GM18951 (cell line): ENCODE results near the gene COL4A6.
"Not testable (repeated sequence)": the region's sequence is repeated elsewhere in the genome, so short reads cannot be mapped to it uniquely, and the experiment has no call there.

Experiments used
- POLR2A ChIP-seq: IDR thresholded peaks from 4 replicates; pipeline ENCODE4 v1.6.1; 2011; ENCODE audit warnings: mild to moderate bottlenecking; ENCODE audit not compliant: insufficient read length, insufficient read depth; ENCODE audit errors: extremely low read depth
- in situ Hi-C: fragments of 300-500 bp; cut with MboI; formaldehyde crosslinking; loops from one replicate; pipeline ENCODE4 v1.12.0; 2022; ENCODE audit warnings: low sequenced_read_pairs, mixed read lengths, inconsistent platforms; ENCODE audit not compliant: unreplicated experiment

COL4A6 gene

GRCh38 chrX:108438110-108438623 lies at the start of gene COL4A6:
TSS of gene COL4A6 (minus strand) at chrX:108438422. CDS start at chrX:108438196, 226 bp downstream.
- in situ Hi-C loops: no loop called here
- TF ChIP-seq POLR2A: no peak

- no peak for TF ChIP-seq POLR2A
- in situ Hi-C loops: no loop called here
These were observed 47.7 kb upstream of the COL4A6 start for GRCh38 chrX:108485960-108486359.

- no peak for TF ChIP-seq POLR2A
- in situ Hi-C loops: no loop called here
These were observed 46.0 kb upstream of the COL4A6 start for GRCh38 chrX:108484251-108484650.

GRCh38 chrX:108481528-108481927 lies 43.3 kb upstream of the COL4A6 start:
- in situ Hi-C loops: not testable (repeated sequence)

- in situ Hi-C loops: no loop called here
- TF ChIP-seq POLR2A: no peak
These were observed 35.8 kb upstream of the COL4A6 start for GRCh38 chrX:108473979-108474378.

- in situ Hi-C loops: no loop called here
- no peak for TF ChIP-seq POLR2A
These were observed 30.3 kb upstream of the COL4A6 start for GRCh38 chrX:108468486-108468885.

- in situ Hi-C loops: no loop called here
- TF ChIP-seq POLR2A: no peak
These were observed 26.4 kb upstream of the COL4A6 start for GRCh38 chrX:108464604-108465003.

GRCh38 chrX:108456971-108457477 lies 18.8 kb upstream of the COL4A6 start:
- in situ Hi-C loops: no loop called here
- TF ChIP-seq POLR2A: no peak

GRCh38 chrX:108453841-108454240 lies 15.6 kb upstream of the COL4A6 start:
- TF ChIP-seq POLR2A: no peak
- in situ Hi-C loops: no loop called here

GRCh38 chrX:108447303-108447702 lies 9.1 kb upstream of the COL4A6 start:
- TF ChIP-seq POLR2A: no peak
- in situ Hi-C loops: no loop called here

GRCh38 chrX:108442901-108443464 lies 4.8 kb upstream of the COL4A6 start:
- in situ Hi-C loops: no loop called here
- no peak for TF ChIP-seq POLR2A

GRCh38 chrX:108439961-108440696 lies 1.9 kb upstream of the COL4A6 start:
- in situ Hi-C loops: no loop called here
- no peak for TF ChIP-seq POLR2A

GRCh38 chrX:108439426-108439942 lies 1.3 kb upstream of the COL4A6 start, which contains the start of gene COL4A5:
TSS of gene COL4A5 (plus strand) at chrX:108439838. CDS start at chrX:108440126, 288 bp downstream.
- in situ Hi-C loops: no loop called here
- no peak for TF ChIP-seq POLR2A
